Neural cell (in vitro differentiated cells): ENCODE measurements around the gene GALR3. TPM values are rescaled to one million over a fixed set of nuclear protein-coding genes. Genes with fewer than 3 reads are reported as not detected.

Experiments
- H2AFZ ChIP-seq: fragments of 200-600, 300-800 bp; sonication (generic), shearing (Covaris generic); 2 replicates; pipeline ENCODE4 v1.6.0; 2014; ENCODE audit warnings: low read depth, mild to moderate bottlenecking, antibody characterized with exemption, low read length, moderate library complexity
- H3F3A ChIP-seq: fragments of 200-600 bp; shearing (Covaris generic); 2 replicates; pipeline ENCODE4 v1.6.1; 2016; ENCODE audit warnings: mild to moderate bottlenecking, moderate library complexity, mixed read lengths, antibody characterized with exemption, low read length; ENCODE audit not compliant: insufficient read depth, poor library complexity, severe bottlenecking
- H3K27ac ChIP-seq: fragments of 200-600, 300-800 bp; sonication (generic), shearing (Covaris generic); 2 replicates; pipeline ENCODE4 v1.5.1; 2014; ENCODE audit warnings: mild to moderate bottlenecking, low read length, moderate library complexity
- H3K27me3 ChIP-seq: fragments of 300-800, 200-600 bp; sonication (generic), shearing (Covaris generic); 2 replicates; pipeline ENCODE4 v1.6.0; 2014; ENCODE audit warnings: mild to moderate bottlenecking, low read depth, low read length, moderate library complexity; ENCODE audit not compliant: insufficient read depth
- H3K36me3 ChIP-seq: fragments of 300-800, 200-600 bp; sonication (generic), shearing (Covaris generic); 2 replicates; pipeline ENCODE4 v1.5.1; 2014; ENCODE audit warnings: mild to moderate bottlenecking, antibody characterized with exemption, low read length, moderate library complexity; ENCODE audit not compliant: insufficient read depth
- H3K4me2 ChIP-seq: fragments of 300-800, 200-600 bp; sonication (generic), shearing (Covaris generic); 2 replicates; pipeline ENCODE4 v1.6.0; 2014; ENCODE audit warnings: mild to moderate bottlenecking, low read length
- H3K4me3 ChIP-seq: fragments of 300-800, 200-600 bp; sonication (generic), shearing (Covaris generic); 2 replicates; pipeline ENCODE4 v1.5.1; 2014; ENCODE audit warnings: mild to moderate bottlenecking, low read length, moderate library complexity
- H3K79me2 ChIP-seq: fragments of 200-600 bp; shearing (Covaris generic); replicated peaks from 2 replicates; pipeline ENCODE4 v1.6.0; 2014; ENCODE audit warnings: mild to moderate bottlenecking, low read length, moderate library complexity; ENCODE audit not compliant: insufficient read depth
- H3K9ac ChIP-seq: fragments of 300-800, 200-600 bp; sonication (generic), shearing (Covaris generic); 2 replicates; pipeline ENCODE4 v1.6.1; 2016; ENCODE audit warnings: mild to moderate bottlenecking, low read length, mixed read lengths
- H3K9me2 ChIP-seq: fragments of 200-600 bp; shearing (Covaris generic); 2 replicates; pipeline ENCODE4 v1.6.1; 2016; ENCODE audit warnings: mild to moderate bottlenecking, low read length, mixed read lengths; ENCODE audit not compliant: insufficient read depth
- H3K9me3 ChIP-seq: fragments of 200-600, 300-800 bp; sonication (generic), shearing (Covaris generic); 2 replicates; pipeline ENCODE4 v1.6.1; 2016; ENCODE audit warnings: mild to moderate bottlenecking, mixed run types, low read length, moderate library complexity, mixed read lengths
- H4K20me1 ChIP-seq: fragments of 200-600 bp; shearing (Covaris generic); 2 replicates; pipeline ENCODE4 v1.6.1; 2016; ENCODE audit warnings: mild to moderate bottlenecking, mixed run types; ENCODE audit not compliant: insufficient read depth
- EP300 ChIP-seq: fragments of 450-650 bp; conservative IDR thresholded peaks from 2 replicates; pipeline ENCODE4 v1.6.1; 2014; ENCODE audit warnings: antibody characterized with exemption, mild to moderate bottlenecking, moderate library complexity; ENCODE audit not compliant: poor library complexity, severe bottlenecking
- EZH2 ChIP-seq: fragments of 200-600, 300-800 bp; shearing (Covaris generic), sonication (generic); IDR thresholded peaks from 2 replicates; pipeline ENCODE4 v1.6.1; 2014; ENCODE audit warnings: antibody characterized with exemption, low read length, borderline replicate concordance, mild to moderate bottlenecking; ENCODE audit not compliant: insufficient read depth, poor library complexity, severe bottlenecking
- MXI1 ChIP-seq: fragments of 450-650 bp; conservative IDR thresholded peaks from 2 replicates; pipeline ENCODE4 v1.6.1; 2014; ENCODE audit warnings: antibody characterized with exemption, mild to moderate bottlenecking; ENCODE audit not compliant: poor library complexity, severe bottlenecking
- POLR2AphosphoS5 ChIP-seq: IDR thresholded peaks from 2 replicates; pipeline ENCODE4 v1.6.1; 2012
- RAD21 ChIP-seq: fragments of 450-650 bp; conservative IDR thresholded peaks from 2 replicates; pipeline ENCODE4 v1.6.1; 2014; ENCODE audit warnings: antibody characterized with exemption, mild to moderate bottlenecking, moderate library complexity
- REST ChIP-seq: IDR thresholded peaks from 2 replicates; pipeline ENCODE4 v1.6.1; 2012; ENCODE audit warnings: borderline replicate concordance
- SMC3 ChIP-seq: fragments of 450-650 bp; conservative IDR thresholded peaks from 2 replicates; pipeline ENCODE4 v1.6.1; 2014; ENCODE audit warnings: antibody characterized with exemption, mild to moderate bottlenecking, moderate library complexity; ENCODE audit not compliant: poor library complexity
- TAF1 ChIP-seq: IDR thresholded peaks from 2 replicates; pipeline ENCODE4 v1.6.1; 2012; ENCODE audit warnings: low read depth
- polyA plus RNA-seq: library from polyadenylated mRNA; depleted of rRNA; stranded (reverse); fragments of >200 nt; gene quantifications from 2 replicates; pipeline ENCODE4 v1.2.3, GENCODE V29; 2014
- TF ChIP-seq, protein P1 (sequence below): fragments of 450-650 bp; IDR thresholded peaks from 2 replicates; pipeline ENCODE4 v1.5.1; 2014; ENCODE audit warnings: antibody characterized with exemption, mild to moderate bottlenecking, moderate library complexity; ENCODE audit not compliant: poor library complexity, severe bottlenecking

GALR3 gene
- polyA plus RNA-seq, 1 donor from 2014 or later: 0.73 TPM

DNA sequence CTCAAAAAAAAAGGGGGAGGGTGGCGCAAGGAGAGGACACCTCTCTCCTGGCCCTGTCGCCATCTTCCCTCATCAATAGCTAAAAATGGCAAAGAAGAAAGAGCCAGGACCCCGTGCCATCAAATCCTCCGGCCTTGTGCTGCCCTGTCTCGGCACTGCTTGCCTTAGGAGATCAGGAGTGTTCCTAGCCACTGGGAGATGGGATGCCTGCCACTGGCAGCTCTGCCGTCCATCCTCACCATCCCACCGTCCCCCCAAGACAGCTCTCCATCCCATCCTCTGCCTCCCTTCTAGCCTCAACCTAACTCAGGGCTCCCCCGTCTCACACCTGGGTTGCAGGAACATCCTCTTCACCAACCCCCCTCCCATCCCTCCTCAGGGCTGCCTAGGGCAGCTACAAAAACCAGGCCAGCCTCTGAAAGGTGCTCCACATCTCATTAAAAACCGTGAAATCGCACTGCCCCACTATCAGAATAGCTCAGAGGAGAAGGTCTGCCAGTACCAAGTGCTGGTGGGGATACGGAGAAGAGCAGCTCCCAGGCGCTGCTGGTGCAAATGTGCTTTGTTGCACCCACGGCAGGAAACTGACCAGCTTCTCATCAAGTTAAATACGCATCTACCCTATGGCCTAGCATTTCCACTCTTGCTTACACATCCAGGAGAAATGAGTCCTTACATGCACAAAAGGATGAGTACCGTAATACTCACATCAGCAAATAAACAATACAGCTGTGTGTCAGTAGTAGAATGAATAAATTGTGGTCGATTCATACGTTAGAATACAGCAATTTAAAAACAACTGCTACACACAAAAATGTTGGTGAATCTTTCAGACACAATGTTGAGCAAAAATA lies 47.2 kb upstream of the GALR3 start:
- H3K36me3 ChIP-seq: no peaks in the 10 kb centered on the region
- no peaks in the 10 kb centered on the region for H4K20me1 ChIP-seq
- TF ChIP-seq REST: no peak
- TF ChIP-seq EP300: no peak
- no peak for TF ChIP-seq TAF1
- no peaks in the 10 kb centered on the region for H3K27me3 ChIP-seq
- no peak overlapping the region for H2AFZ ChIP-seq
- no peak overlapping the region for H3K4me3 ChIP-seq
- no peaks in the 10 kb centered on the region for H3K79me2 ChIP-seq
- H3K4me2 ChIP-seq: no peak overlapping the region
- no peaks in the 10 kb centered on the region for H3K9me3 ChIP-seq
- no peak overlapping the region for H3K9ac ChIP-seq
- H3F3A ChIP-seq: no peaks in the 10 kb centered on the region
- no peak overlapping the region for H3K27ac ChIP-seq
- no peaks in the 10 kb centered on the region for H3K9me2 ChIP-seq

- TF ChIP-seq MXI1 (no peak), TAF1 (no peak), SMC3 (no peak), REST (no peak), EP300 (no peak), RAD21 (no peak), EZH2 (no peak), POLR2AphosphoS5 (no peak)
- TF ChIP-seq, protein P1, sequence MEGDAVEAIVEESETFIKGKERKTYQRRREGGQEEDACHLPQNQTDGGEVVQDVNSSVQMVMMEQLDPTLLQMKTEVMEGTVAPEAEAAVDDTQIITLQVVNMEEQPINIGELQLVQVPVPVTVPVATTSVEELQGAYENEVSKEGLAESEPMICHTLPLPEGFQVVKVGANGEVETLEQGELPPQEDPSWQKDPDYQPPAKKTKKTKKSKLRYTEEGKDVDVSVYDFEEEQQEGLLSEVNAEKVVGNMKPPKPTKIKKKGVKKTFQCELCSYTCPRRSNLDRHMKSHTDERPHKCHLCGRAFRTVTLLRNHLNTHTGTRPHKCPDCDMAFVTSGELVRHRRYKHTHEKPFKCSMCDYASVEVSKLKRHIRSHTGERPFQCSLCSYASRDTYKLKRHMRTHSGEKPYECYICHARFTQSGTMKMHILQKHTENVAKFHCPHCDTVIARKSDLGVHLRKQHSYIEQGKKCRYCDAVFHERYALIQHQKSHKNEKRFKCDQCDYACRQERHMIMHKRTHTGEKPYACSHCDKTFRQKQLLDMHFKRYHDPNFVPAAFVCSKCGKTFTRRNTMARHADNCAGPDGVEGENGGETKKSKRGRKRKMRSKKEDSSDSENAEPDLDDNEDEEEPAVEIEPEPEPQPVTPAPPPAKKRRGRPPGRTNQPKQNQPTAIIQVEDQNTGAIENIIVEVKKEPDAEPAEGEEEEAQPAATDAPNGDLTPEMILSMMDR: no peak
- no peak overlapping the region for H3K4me2 ChIP-seq
- H3K36me3 ChIP-seq: no peaks in the 10 kb centered on the region
- no peak overlapping the region for H3K4me3 ChIP-seq
- no peak overlapping the region for H3K27ac ChIP-seq
- H3K79me2 ChIP-seq: no peaks in the 10 kb centered on the region
- no peaks in the 10 kb centered on the region for H3K9me3 ChIP-seq
- no peaks in the 10 kb centered on the region for H4K20me1 ChIP-seq
- no peaks in the 10 kb centered on the region for H3K27me3 ChIP-seq
- H2AFZ ChIP-seq: no peak overlapping the region
- no peaks in the 10 kb centered on the region for H3K9me2 ChIP-seq
- H3K9ac ChIP-seq: no peak overlapping the region
- H3F3A ChIP-seq: no peaks in the 10 kb centered on the region
Measured at GRCh38 chr22:37776639-37777005, 46.6 kb upstream of the GALR3 start.
